ENCODE results near the gene TOGARAM1. TPM values are rescaled to one million over a fixed set of nuclear protein-coding genes. Genes with fewer than 3 reads are reported as not detected.

TOGARAM1 gene
- polyA plus RNA-seq, 1 of the 3 experiments (the other 2 are of a cell fraction) = 2.1 TPM

- TF ChIP-seq PBX3 (IDR thresholded peaks at IDR 0.05) = no peak
These were observed 95.9 kb downstream of the TOGARAM1 start (continued) for GRCh38 chr14:45057881-45058364.

GRCh38 chr14:45060551-45060950 lies 98.6 kb downstream of the TOGARAM1 start:
- Histone ChIP-seq H3K27me3 (ENCODE audit: insufficient read depth) (no peaks in the 10 kb centered on the region), H3K9me3 (no peaks in the 10 kb centered on the region), H3K4me1 (ENCODE audit: control insufficient read depth in 1 of 2, insufficient read depth in 2 of 2, low read depth in 1 of 2, low read length in 1 of 2) (no peaks in the 10 kb centered on the region), H3K4me2 (no peak overlapping the region), H2AFZ (ENCODE audit: low read depth) (no peak overlapping the region), H3K9me2 (no peaks in the 10 kb centered on the region), H4K20me1 (ENCODE audit: insufficient read depth) (no peaks in the 10 kb centered on the region), H3K9ac (no peak overlapping the region), H3K4me3 (ENCODE audit: low read depth in 2 of 2, low read length in 1 of 2) (no peak overlapping the region), H3K27ac (ENCODE audit: low read depth in 2 of 2, low read length in 1 of 2) (no peak overlapping the region), H3K36me3 (replicated peaks in 1 of 2; ENCODE audit: control insufficient read depth in 1 of 2, insufficient read depth in 2 of 2, low read length in 1 of 2) (peaks cover 2 to 3% of the 10 kb centered on the region in 2 experiments), H3F3A (replicated peaks; ENCODE audit: insufficient read depth) (no peaks in the 10 kb centered on the region), H3K79me2 (ENCODE audit: insufficient read depth) (peaks cover 3% of the 10 kb centered on the region; the same call in 1 of the 2 replicates)
- no peak for DNase-seq
- POLR2A ChIA-PET = no interaction called here
- CTCF ChIA-PET = no interaction called here
- TF ChIP-seq RCOR1 (IDR thresholded peaks at IDR 0.05; ENCODE audit: low read length) (no peak), NRF1 (IDR thresholded peaks at IDR 0.05; ENCODE audit: low read depth, low read length) (no peak), JUND (IDR thresholded peaks at IDR 0.05) (no peak), USF1 (IDR thresholded peaks at IDR 0.05; ENCODE audit: borderline replicate concordance, low read depth) (no peak), ELF1 (IDR thresholded peaks at IDR 0.05) (no peak), CTCF (IDR thresholded peaks at IDR 0.05) (no peak), TEAD4 (IDR thresholded peaks at IDR 0.05; ENCODE audit: borderline replicate concordance, insufficient read depth) (no peak), RXRA (IDR thresholded peaks at IDR 0.05; ENCODE audit: borderline replicate concordance, low read depth) (no peak)

- H2AFZ ChIP-seq (ENCODE audit: low read depth) = no peak overlapping the region
- no peaks in the 10 kb centered on the region for H3K36me3 ChIP-seq (replicated peaks in 1 of 2; ENCODE audit: control insufficient read depth in 1 of 2, insufficient read depth in 2 of 2, low read length in 1 of 2)
- no peaks in the 10 kb centered on the region for H3K79me2 ChIP-seq (ENCODE audit: insufficient read depth)
- H3K4me1 ChIP-seq (ENCODE audit: control insufficient read depth in 1 of 2, insufficient read depth in 2 of 2, low read depth in 1 of 2, low read length in 1 of 2) = no peaks in the 10 kb centered on the region
- POLR2A ChIA-PET = no interaction called here
- CTCF ChIA-PET = no interaction called here
- 88% methylated on average over 3 of the region's 3 CpGs for WGBS (ENCODE audit: low lambda C conversion rate)
- DNase-seq = no peak
- H4K20me1 ChIP-seq (ENCODE audit: insufficient read depth) = no peaks in the 10 kb centered on the region
- H3K27me3 ChIP-seq (ENCODE audit: insufficient read depth) = no peaks in the 10 kb centered on the region
- H3K4me2 ChIP-seq = no peak overlapping the region
- H3K4me3 ChIP-seq (ENCODE audit: low read depth in 2 of 2, low read length in 1 of 2) = no peak overlapping the region
- H3K9me3 ChIP-seq = no peaks in the 10 kb centered on the region
- no peaks in the 10 kb centered on the region for H3K9me2 ChIP-seq
- no peaks in the 10 kb centered on the region for H3F3A ChIP-seq (replicated peaks; ENCODE audit: insufficient read depth)
- H3K27ac ChIP-seq (ENCODE audit: low read depth in 2 of 2, low read length in 1 of 2) = no peak overlapping the region
- H3K9ac ChIP-seq = no peak overlapping the region
- no peak for TF ChIP-seq JUND (IDR thresholded peaks at IDR 0.05)
- TF ChIP-seq CHD2 (IDR thresholded peaks at IDR 0.05; ENCODE audit: low read length, partially characterized antibody) = no peak
- TF ChIP-seq RXRA (IDR thresholded peaks at IDR 0.05; ENCODE audit: borderline replicate concordance, low read depth) = no peak
- TF ChIP-seq MXI1 (IDR thresholded peaks at IDR 0.05; ENCODE audit: low read depth, low read length) = no peak
- TF ChIP-seq NRF1 (IDR thresholded peaks at IDR 0.05; ENCODE audit: low read depth, low read length) = no peak
- TF ChIP-seq FOXM1 (IDR thresholded peaks at IDR 0.05; ENCODE audit: low read depth) = no peak
- no peak for TF ChIP-seq YY1 (IDR thresholded peaks at IDR 0.05; ENCODE audit: low read depth)
- TF ChIP-seq FOXJ3 (CRISPR knock-in tag; IDR thresholded peaks at IDR 0.05) = no peak
- TF ChIP-seq RFX5 (IDR thresholded peaks at IDR 0.05; ENCODE audit: low read length) = no peak
- no peak for TF ChIP-seq USF2 (IDR thresholded peaks at IDR 0.05; ENCODE audit: borderline replicate concordance, low read depth, low read length)
- no peak for TF ChIP-seq NFIC (IDR thresholded peaks at IDR 0.05; ENCODE audit: borderline replicate concordance)
- no peak for TF ChIP-seq GATA2 (CRISPR knock-in tag; IDR thresholded peaks at IDR 0.05)
- TF ChIP-seq FOSL2 (IDR thresholded peaks at IDR 0.05; ENCODE audit: borderline replicate concordance, low read depth) = no peak
- TF ChIP-seq REST (IDR thresholded peaks at IDR 0.05; ENCODE audit: low read depth, low read length) = no peak
These were observed 103.5 kb downstream of the TOGARAM1 start for GRCh38 chr14:45065540-45065939.
